Mesenchymal stem cell (in vitro differentiated cells and primary cell): ENCODE data around the gene DDX6. TPM values are rescaled to one million over a fixed set of nuclear protein-coding genes. Genes with fewer than 3 reads are reported as not detected.

Experiments
- DNase-seq: peaks from one replicate; pipeline ENCODE4 v3.0.0-alpha.2; 2013
- H2AFZ ChIP-seq: one replicate; pipeline ENCODE4 v1.6.1; 2013; ENCODE audit warnings: low read depth, mild to moderate bottlenecking, control low read depth, inconsistent platforms, low read length, moderate library complexity
- H2AK5ac ChIP-seq: 2 replicates; pipeline ENCODE4 v1.6.1; 2013; ENCODE audit warnings: low read length, moderate library complexity, mild to moderate bottlenecking, inconsistent platforms; ENCODE audit not compliant: severe bottlenecking
- H2BK120ac ChIP-seq: one replicate; pipeline ENCODE4 v1.6.1; 2013; ENCODE audit warnings: low read depth, mild to moderate bottlenecking, inconsistent platforms, low read length, moderate library complexity
- H2BK12ac ChIP-seq, 2 experiments: one replicate each; pipeline ENCODE4 v1.6.1; 2013; ENCODE audit warnings: inconsistent platforms in 2 of 2, low read length in 2 of 2, mild to moderate bottlenecking in 2 of 2, moderate library complexity in 2 of 2, control low read depth in 1 of 2
- H2BK15ac ChIP-seq: one replicate; pipeline ENCODE4 v1.6.1; 2013; ENCODE audit warnings: mild to moderate bottlenecking, low read depth, inconsistent platforms; ENCODE audit not compliant: poor library complexity, severe bottlenecking
- H2BK5ac ChIP-seq: 2 replicates; pipeline ENCODE4 v1.6.1; 2013; ENCODE audit warnings: low read depth, mild to moderate bottlenecking, low read length, control low read depth, inconsistent platforms; ENCODE audit not compliant: poor library complexity, severe bottlenecking
- H3K14ac ChIP-seq, 2 experiments: one replicate each; pipeline ENCODE4 v1.6.1; 2013; ENCODE audit warnings: inconsistent platforms in 2 of 2, low read length in 2 of 2, control low read depth in 1 of 2, mild to moderate bottlenecking in 1 of 2, moderate library complexity in 1 of 2
- H3K18ac ChIP-seq, 2 experiments: one replicate each; pipeline ENCODE4 v1.6.1; 2013; ENCODE audit warnings: inconsistent platforms in 2 of 2, low read length in 2 of 2, control low read depth in 1 of 2, low read depth in 1 of 2, mild to moderate bottlenecking in 1 of 2
- H3K23ac ChIP-seq, 2 experiments: one replicate each; pipeline ENCODE4 v1.6.1; 2013; ENCODE audit warnings: inconsistent platforms in 2 of 2, low read length in 2 of 2, mild to moderate bottlenecking in 2 of 2, moderate library complexity in 2 of 2, control low read depth in 1 of 2
- H3K27ac ChIP-seq: 2 replicates; pipeline ENCODE4 v1.5.1; 2013; ENCODE audit warnings: mild to moderate bottlenecking, moderate library complexity, low read length, control low read depth, inconsistent platforms; ENCODE audit not compliant: poor library complexity, severe bottlenecking
- H3K27me3 ChIP-seq, 2 experiments: 2 replicates each; pipeline versions ENCODE4 v1.6.1 to v1.7.0; 2013; ENCODE audit warnings: low read length in 2 of 2, mild to moderate bottlenecking in 2 of 2, moderate library complexity in 2 of 2, control low read depth in 1 of 2, inconsistent platforms in 1 of 2; ENCODE audit not compliant: control insufficient read depth in 1 of 2, insufficient read depth in 1 of 2
- H3K36me3 ChIP-seq, 2 experiments: 2 replicates each; pipeline versions ENCODE4 v1.6.1 to v1.7.0; 2013; ENCODE audit warnings: low read length in 2 of 2, control low read depth in 1 of 2, inconsistent platforms in 1 of 2, low read depth in 1 of 2, mild to moderate bottlenecking in 1 of 2; ENCODE audit not compliant: insufficient read depth in 2 of 2, control insufficient read depth in 1 of 2
- H3K4ac ChIP-seq, 2 experiments: one replicate each; pipeline ENCODE4 v1.6.1; 2013; ENCODE audit warnings: inconsistent platforms in 2 of 2, low read length in 2 of 2, mild to moderate bottlenecking in 2 of 2, moderate library complexity in 2 of 2, control low read depth in 1 of 2, low read depth in 1 of 2
- H3K4me1 ChIP-seq: 2 replicates; pipeline ENCODE4 v1.6.1; 2013; ENCODE audit warnings: low read depth, low read length, control low read depth; ENCODE audit not compliant: control insufficient read depth, insufficient read depth
- H3K4me2 ChIP-seq: 2 replicates; pipeline ENCODE4 v1.6.1; 2013; ENCODE audit warnings: low read length, mild to moderate bottlenecking, inconsistent platforms; ENCODE audit not compliant: poor library complexity, severe bottlenecking
- H3K4me3 ChIP-seq, 2 experiments: 2 replicates each; pipeline versions ENCODE4 v1.5.1 to v1.7.0; 2013; ENCODE audit warnings: low read length in 2 of 2, mild to moderate bottlenecking in 2 of 2, control low read depth in 1 of 2, low read depth in 1 of 2; ENCODE audit not compliant: insufficient read depth in 1 of 2
- H3K79me1 ChIP-seq: replicated peaks from 2 replicates; pipeline ENCODE4 v1.6.1; 2013; ENCODE audit warnings: mild to moderate bottlenecking, control low read depth, low read length, inconsistent platforms; ENCODE audit not compliant: poor library complexity, severe bottlenecking
- H3K9ac ChIP-seq: 2 replicates; pipeline ENCODE4 v1.7.0; 2013; ENCODE audit warnings: mild to moderate bottlenecking, low read length, moderate library complexity
- H3K9me3 ChIP-seq: 2 replicates; pipeline ENCODE4 v1.7.0; 2013; ENCODE audit warnings: mild to moderate bottlenecking, low read length; ENCODE audit not compliant: control insufficient read depth
- H4K8ac ChIP-seq: one replicate; pipeline ENCODE4 v1.6.1; 2013; ENCODE audit warnings: inconsistent platforms, mild to moderate bottlenecking, low read length, moderate library complexity
- H4K91ac ChIP-seq: one replicate; pipeline ENCODE4 v1.6.1; 2013; ENCODE audit warnings: mild to moderate bottlenecking, low read length, inconsistent platforms
- WGBS: methylation state at CpG from one replicate; pipeline ENCODE4 v1.1.7; 2013; ENCODE audit warnings: mixed read lengths; 5-methylcytosine and 5-hydroxymethylcytosine counted together
- polyA plus RNA-seq, 2 experiments: library from polyadenylated mRNA; stranded (reverse); fragments of 200-250 nt; gene quantifications; one replicate each; pipeline ENCODE4 v1.2.3, GENCODE V29; 2013

The DDX6 gene
- polyA plus RNA-seq (2013, experiment 1 of 2): 49.6 TPM
- 51.6 TPM for polyA plus RNA-seq (2013, experiment 2 of 2)

GRCh38 chr11:118791111-118791960 lies at the start of gene DDX6:
Gene DDX6 (minus strand): TSS chr11:118791164. CDS start chr11:118786251, 4,913 bp downstream.
- H3K4ac ChIP-seq: peak within 1 kb of the TSS; percentile 100
- DNase-seq: peak; percentile 92
- H3K23ac ChIP-seq: peak within 1 kb of the TSS in 1 of 2 experiments; percentile 93
- H3K18ac ChIP-seq: peak within 1 kb of the TSS; percentile 98 to 99
- H2BK5ac ChIP-seq: peak within 1 kb of the TSS; percentile 96
- H3K4me3 ChIP-seq: peak within 1 kb of the TSS; percentile 85 to 91
- peak within 1 kb of the TSS; percentile 100 for H3K9ac ChIP-seq
- peak within 1 kb of the TSS; percentile 100 for H2AK5ac ChIP-seq
- H3K9me3 ChIP-seq: no peaks in the 10 kb centered on the region
- H3K4me1 ChIP-seq: peaks cover 7% of the 10 kb centered on the region
- under 1% methylated on average over 78 of the region's 81 CpGs for WGBS
- H2AFZ ChIP-seq: peak within 1 kb of the TSS; percentile 88
- H3K27me3 ChIP-seq: no peaks in the 10 kb centered on the region
- H3K79me1 ChIP-seq: peaks cover 4% of the 10 kb centered on the region
- no peaks in the 10 kb centered on the region for H3K36me3 ChIP-seq
- H4K8ac ChIP-seq: peak within 1 kb of the TSS; percentile 99
- H2BK120ac ChIP-seq: peak within 1 kb of the TSS; percentile 96
- peak within 1 kb of the TSS; percentile 100 for H3K27ac ChIP-seq
- H4K91ac ChIP-seq: peak within 1 kb of the TSS; percentile 97
- H2BK15ac ChIP-seq: peak within 1 kb of the TSS; percentile 98
- peak within 1 kb of the TSS in 1 of 2 experiments; percentile 54 for H2BK12ac ChIP-seq
- H3K4me2 ChIP-seq: peak within 1 kb of the TSS; percentile 90
- peak within 1 kb of the TSS; percentile 95 to 98 for H3K14ac ChIP-seq

GRCh38 chr11:118838905-118839553 lies 48.1 kb upstream of the DDX6 start:
- no peak overlapping the region for H3K14ac ChIP-seq
- no peak overlapping the region for H3K27ac ChIP-seq
- no peak overlapping the region for H2AFZ ChIP-seq
- no peaks in the 10 kb centered on the region for H3K27me3 ChIP-seq
- no peaks in the 10 kb centered on the region for H3K79me1 ChIP-seq
- no peak overlapping the region for H2AK5ac ChIP-seq
- H3K4ac ChIP-seq: no peak overlapping the region
- H3K36me3 ChIP-seq: no peaks in the 10 kb centered on the region
- no peak overlapping the region for H3K18ac ChIP-seq
- no peak overlapping the region for H2BK120ac ChIP-seq
- no peak overlapping the region for H4K8ac ChIP-seq
- no peak overlapping the region for H2BK5ac ChIP-seq
- no peak overlapping the region for H3K23ac ChIP-seq
- H3K4me2 ChIP-seq: no peak overlapping the region
- H3K4me1 ChIP-seq: peaks cover 1% of the 10 kb centered on the region
- H2BK12ac ChIP-seq: no peak overlapping the region
- no peak overlapping the region for H2BK15ac ChIP-seq
- no peaks in the 10 kb centered on the region for H3K9me3 ChIP-seq
- 89% methylated on average over 3 of the region's 4 CpGs for WGBS
- DNase-seq: no peak
- no peak overlapping the region for H3K4me3 ChIP-seq
- H4K91ac ChIP-seq: no peak overlapping the region
- H3K9ac ChIP-seq: no peak overlapping the region

- WGBS: 98% methylated on average over 6 of the region's 8 CpGs
Observed at GRCh38 chr11:118837868-118838267, 46.9 kb upstream of the DDX6 start.

GRCh38 chr11:118834427-118835028 lies 43.6 kb upstream of the DDX6 start:
- no peak overlapping the region for H3K23ac ChIP-seq
- no peak overlapping the region for H2BK15ac ChIP-seq
- H3K18ac ChIP-seq: no peak overlapping the region
- H3K27me3 ChIP-seq: no peaks in the 10 kb centered on the region
- no peak overlapping the region for H2AFZ ChIP-seq
- no peak overlapping the region for H3K27ac ChIP-seq
- H2BK5ac ChIP-seq: no peak overlapping the region
- no peak overlapping the region for H4K91ac ChIP-seq
- no peak overlapping the region for H3K14ac ChIP-seq
- no peak overlapping the region for H3K4ac ChIP-seq
- no peak overlapping the region for H2AK5ac ChIP-seq
- H3K9ac ChIP-seq: peak overlapping the region; percentile 35
- H2BK120ac ChIP-seq: no peak overlapping the region
- H2BK12ac ChIP-seq: no peak overlapping the region
- H3K79me1 ChIP-seq: no peaks in the 10 kb centered on the region
- H3K4me2 ChIP-seq: no peak overlapping the region
- no peaks in the 10 kb centered on the region for H3K9me3 ChIP-seq
- peak; percentile 48 for DNase-seq
- H3K36me3 ChIP-seq: no peaks in the 10 kb centered on the region
- H3K4me1 ChIP-seq: peaks cover 1% of the 10 kb centered on the region
- WGBS: 90% methylated on average over 4 of the region's 6 CpGs
- H4K8ac ChIP-seq: no peak overlapping the region
- H3K4me3 ChIP-seq: peak overlapping the region in 1 of 2 experiments; percentile 26

More at GRCh38 chr11:118837868-118838267, 46.9 kb upstream of the DDX6 start:
- H3K27me3 ChIP-seq: no peaks in the 10 kb centered on the region
- H4K91ac ChIP-seq: no peak overlapping the region
- H2AK5ac ChIP-seq: no peak overlapping the region
- no peak overlapping the region for H3K4ac ChIP-seq
- no peak overlapping the region for H3K4me3 ChIP-seq
- H3K4me1 ChIP-seq: peaks cover 1% of the 10 kb centered on the region
- no peaks in the 10 kb centered on the region for H3K36me3 ChIP-seq
- H4K8ac ChIP-seq: no peak overlapping the region
- H2AFZ ChIP-seq: no peak overlapping the region
- no peaks in the 10 kb centered on the region for H3K79me1 ChIP-seq
- DNase-seq: no peak
- H3K4me2 ChIP-seq: no peak overlapping the region
- H2BK5ac ChIP-seq: no peak overlapping the region
- no peak overlapping the region for H2BK15ac ChIP-seq
- H3K18ac ChIP-seq: no peak overlapping the region
- H3K23ac ChIP-seq: no peak overlapping the region
- no peak overlapping the region for H3K14ac ChIP-seq
- no peak overlapping the region for H2BK120ac ChIP-seq
- no peak overlapping the region for H3K9ac ChIP-seq
- no peak overlapping the region for H2BK12ac ChIP-seq
- H3K27ac ChIP-seq: no peak overlapping the region
- H3K9me3 ChIP-seq: no peaks in the 10 kb centered on the region
